Lung microvascular endothelial cell (primary cell): ENCODE results near the gene STARD9. TPM values are rescaled to one million over a fixed set of nuclear protein-coding genes. Genes with fewer than 3 reads are reported as not detected.
"Not testable (repeated sequence)": the region's sequence is repeated elsewhere in the genome, so short reads cannot be mapped to it uniquely, and the experiment has no call there.

ENCODE experiments used
- DNase-seq, 2 donors: peaks; one replicate each; pipeline versions ENCODE4 v3.0.0 to v3.0.0-alpha.2; 2010; ENCODE audit warnings: low read depth in 2 of 2
- total RNA-seq: library from RNA; depleted of rRNA; stranded (reverse); fragments of >200 nt; gene quantifications from 2 replicates; pipeline ENCODE4 v1.2.1, GENCODE V29; 2014

The STARD9 gene
- total RNA-seq, result 3.5 and 9.3 TPM in 2 replicates

GRCh38 chr15:42575188-42576039, at the start of gene STARD9:
TSS of gene STARD9 (plus strand) at chr15:42575606. CDS start at chr15:42575716, 110 bp downstream.
- DNase-seq, result peak; percentile 99

GRCh38 chr15:42528970-42529369, 46.4 kb upstream of the STARD9 start:
- DNase-seq, result no peak

- DNase-seq, result no peak
These were observed 42.2 kb upstream of the STARD9 start for GRCh38 chr15:42533246-42533645.

GRCh38 chr15:42544853-42545629, 30.4 kb upstream of the STARD9 start:
- DNase-seq, result no peak

GRCh38 chr15:42547918-42548248, 27.5 kb upstream of the STARD9 start:
- peak in 1 of 2 donors; percentile 51 for DNase-seq

GRCh38 chr15:42548249-42549031, 27.0 kb upstream of the STARD9 start, which contains the start of the genes HAUS2 and LRRC57:
TSS of gene HAUS2 (plus strand) at chr15:42548838. CDS start at chr15:42548873, 35 bp downstream.
TSS of gene LRRC57 (minus strand) at chr15:42548793. CDS start at chr15:42548434, 359 bp downstream.
- DNase-seq, result peak; percentile 87 to 92

- DNase-seq, result peak; percentile 46 to 52
These were observed 26.3 kb upstream of the STARD9 start for GRCh38 chr15:42549032-42549491.

- DNase-seq, result no peak
These were observed 25.5 kb upstream of the STARD9 start for GRCh38 chr15:42549741-42550392.

- no peak for DNase-seq
These were observed 21.9 kb upstream of the STARD9 start for GRCh38 chr15:42553554-42553953.

- DNase-seq, result not testable (repeated sequence)
These were observed 18.7 kb upstream of the STARD9 start for GRCh38 chr15:42556550-42557207.

GRCh38 chr15:42558739-42559138, 16.7 kb upstream of the STARD9 start:
- no peak for DNase-seq

GRCh38 chr15:42576040-42576594, 711 bp downstream of the STARD9 start:
- no peak for DNase-seq

- no peak for DNase-seq
These were observed 1.4 kb downstream of the STARD9 start for GRCh38 chr15:42576776-42577175.

- DNase-seq, result no peak
These were observed 2.2 kb downstream of the STARD9 start for GRCh38 chr15:42577514-42578031.

- no peak for DNase-seq
These were observed 3.7 kb downstream of the STARD9 start for GRCh38 chr15:42578984-42579537.

- peak; percentile 76 to 82 for DNase-seq
These were observed 5.9 kb downstream of the STARD9 start for GRCh38 chr15:42581272-42581730.

- DNase-seq, result no peak
These were observed 7.4 kb downstream of the STARD9 start for GRCh38 chr15:42582569-42583375.

GRCh38 chr15:42584031-42584765, 8.8 kb downstream of the STARD9 start:
- peak in 1 of 2 donors; percentile 67 for DNase-seq
